CD1c-positive myeloid dendritic cell (primary cell): Measurements from ENCODE around the gene RCE1.

ENCODE experiments used
- DNase-seq: peaks from one replicate; pipeline ENCODE4 v3.0.0-alpha.2; 2016; ENCODE audit errors: extremely low spot score

The RCE1 gene

DNA sequence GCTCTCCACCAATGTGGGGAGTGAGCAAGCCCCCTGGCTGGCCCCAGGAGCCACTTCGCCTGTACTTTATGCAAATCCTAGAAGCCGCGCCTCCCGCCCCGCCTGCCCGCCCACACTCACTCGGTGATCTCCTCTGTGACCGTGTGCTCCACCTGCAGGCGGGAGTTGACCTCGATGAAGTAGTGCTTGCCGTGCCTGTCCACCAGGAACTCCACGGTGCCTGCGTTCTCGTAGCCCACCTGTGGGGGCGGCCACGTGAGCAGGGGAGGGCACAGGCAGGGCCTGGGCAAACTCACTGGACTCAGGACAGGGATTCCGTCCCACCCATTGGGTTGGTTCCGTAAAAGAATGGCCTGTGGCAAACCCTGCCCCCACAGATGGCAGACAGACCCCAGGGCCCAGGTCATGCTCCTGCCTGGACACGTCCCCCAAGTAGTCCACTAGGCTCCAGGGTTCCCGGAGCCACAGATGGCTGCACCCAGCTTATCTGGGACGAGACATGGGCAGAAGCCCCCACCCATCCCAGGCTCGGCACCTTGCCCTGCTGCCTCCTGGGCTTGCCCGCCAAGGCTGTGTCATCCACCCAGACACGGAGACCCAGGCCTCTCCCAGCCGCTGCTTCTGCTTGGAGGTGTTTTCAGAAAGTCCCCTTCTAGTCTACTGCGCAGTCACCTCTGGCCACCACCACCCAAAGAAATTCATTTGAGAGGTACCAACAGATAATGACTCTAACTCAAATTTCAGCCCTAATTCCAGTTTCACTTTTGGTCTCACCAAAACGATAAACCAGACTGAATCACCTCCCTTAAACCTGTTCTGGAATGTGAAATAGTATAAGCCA lies 25.7 kb downstream of the RCE1 start:
- DNase-seq = peak; percentile 74

DNA sequence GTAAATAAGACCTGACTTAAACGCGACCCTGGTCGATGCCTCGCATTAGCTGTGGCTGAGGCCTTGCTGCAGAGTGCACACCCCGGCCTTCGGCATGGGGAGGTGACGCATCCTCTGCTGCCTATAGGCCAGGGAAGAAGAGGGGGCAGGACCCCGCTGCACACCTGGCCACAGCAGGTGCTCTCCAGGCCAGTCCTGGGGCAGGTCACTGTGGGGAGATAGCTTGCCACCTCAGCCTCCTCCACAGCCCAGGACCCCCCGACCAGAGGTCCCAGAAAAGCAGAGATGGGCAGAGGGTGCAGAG lies 26.3 kb downstream of the RCE1 start:
- no peak for DNase-seq

DNA sequence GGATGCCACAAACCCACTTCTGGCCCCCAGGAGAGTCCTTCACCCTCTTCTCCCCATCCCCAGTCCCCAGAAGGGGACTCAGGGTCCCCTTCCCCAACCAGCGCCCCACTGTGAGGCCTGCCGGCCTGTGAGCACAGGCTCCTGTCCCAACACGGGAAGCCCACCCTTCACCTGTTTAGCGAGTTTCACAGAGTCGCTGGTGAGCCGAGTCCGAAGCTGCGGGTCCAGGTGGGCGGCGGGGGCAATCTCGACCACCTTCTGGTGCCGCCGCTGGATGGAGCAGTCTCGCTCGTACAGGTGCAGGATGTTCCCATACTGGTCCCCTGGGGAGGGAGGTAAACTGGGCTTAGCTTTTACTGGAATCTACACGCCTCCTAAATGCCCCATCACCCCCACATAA lies 26.9 kb downstream of the RCE1 start:
- no peak for DNase-seq

DNA sequence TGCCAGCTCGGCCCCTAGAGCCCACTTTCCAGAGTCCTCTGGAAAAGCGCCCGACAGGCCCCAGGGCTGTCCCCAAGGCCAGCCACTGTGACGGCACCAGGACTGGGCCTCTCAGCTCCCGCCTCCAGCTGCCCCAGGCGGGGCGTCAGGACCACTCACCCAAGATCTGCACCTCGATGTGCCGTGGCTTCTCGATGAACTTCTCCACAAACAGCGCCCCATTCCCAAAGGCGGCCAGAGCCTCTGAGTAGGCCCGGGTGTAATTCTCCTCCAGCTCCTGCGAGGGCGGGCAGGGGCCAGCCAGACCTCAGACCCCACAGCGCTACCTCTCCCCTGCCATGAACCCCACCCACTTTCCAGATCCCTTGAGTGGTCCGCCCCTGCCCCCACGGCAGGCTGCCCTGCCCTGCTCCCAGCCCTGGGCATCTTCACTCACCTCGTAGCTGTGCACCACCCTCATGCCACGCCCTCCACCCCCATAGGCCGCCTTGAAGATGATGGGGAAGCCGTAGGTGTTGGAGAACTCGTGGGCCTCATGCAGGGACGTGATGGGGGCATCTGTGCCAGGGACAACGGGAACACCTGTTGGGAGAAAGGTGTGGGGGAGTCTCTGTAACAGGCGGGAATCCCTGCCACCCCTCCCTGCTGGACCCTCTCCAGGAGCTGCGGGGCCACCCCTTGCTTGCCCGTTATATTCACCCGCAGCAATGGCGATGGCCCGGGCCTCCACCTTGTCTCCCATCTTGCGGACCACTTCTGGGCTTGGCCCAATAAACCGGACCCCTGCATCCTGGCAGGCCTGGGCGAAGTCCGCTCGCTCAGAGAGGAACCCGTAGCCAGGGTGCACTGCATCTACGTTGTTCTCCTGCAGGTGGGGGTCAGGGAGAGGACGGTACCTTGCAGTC lies 27.6 kb downstream of the RCE1 start:
- no peak for DNase-seq

DNA sequence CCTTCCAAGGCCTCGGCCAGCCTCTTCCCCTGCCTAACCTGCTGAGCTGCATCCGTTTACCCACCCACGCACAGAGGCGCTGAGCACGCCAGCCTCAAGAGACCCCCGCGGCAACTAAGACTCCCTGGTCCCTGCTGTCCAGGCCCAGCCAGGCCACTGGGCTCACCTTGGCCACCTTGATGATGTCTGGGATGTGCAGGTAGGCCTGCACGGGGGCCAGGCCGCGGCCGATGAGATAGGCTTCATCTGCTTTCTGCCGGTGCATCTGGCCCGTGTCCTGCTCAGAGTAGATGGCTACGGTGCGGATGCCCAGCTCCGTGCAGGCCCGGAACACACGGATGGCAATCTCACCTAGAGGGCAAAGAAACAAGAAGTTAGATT lies 28.3 kb downstream of the RCE1 start:
- DNase-seq = no peak

DNA sequence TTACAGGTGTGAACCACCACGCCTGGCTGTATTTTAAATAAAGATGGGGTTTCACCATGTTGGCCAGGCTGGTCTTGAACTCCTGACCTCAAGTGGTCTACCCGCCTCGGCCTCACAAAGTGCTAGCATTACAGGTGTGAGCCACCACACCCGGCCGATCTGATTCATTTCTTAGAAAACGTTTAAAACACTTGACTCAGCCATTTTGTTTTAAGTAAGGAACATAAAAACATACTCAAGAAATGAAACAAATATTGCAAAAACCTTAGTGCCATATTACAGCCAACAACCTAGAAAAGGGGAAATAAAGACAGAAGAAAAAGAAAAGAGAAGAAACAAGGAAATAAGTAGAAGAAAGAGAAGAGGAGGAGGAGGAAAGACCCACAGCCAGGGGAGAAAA lies 31.0 kb downstream of the RCE1 start:
- no peak for DNase-seq

DNA sequence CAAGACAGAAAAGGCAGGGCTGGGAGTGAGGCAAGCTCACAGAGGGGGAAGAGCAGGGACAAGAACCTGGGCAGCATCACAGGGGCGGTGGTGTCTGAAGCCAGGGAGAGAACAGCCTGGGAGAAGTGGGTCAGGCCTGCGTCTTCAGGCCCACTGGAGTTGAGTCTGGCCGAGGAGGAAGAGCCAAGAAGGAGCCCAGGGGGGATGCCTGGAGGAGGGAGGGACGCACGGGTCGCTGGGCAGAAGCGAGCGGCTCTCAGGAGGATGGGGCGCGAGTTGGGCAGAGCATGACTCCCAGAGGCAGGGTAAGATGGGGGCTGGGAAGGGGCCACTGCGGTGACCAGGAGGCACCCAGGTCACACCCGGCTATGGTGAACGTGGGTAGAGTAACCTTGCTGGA lies 32.1 kb downstream of the RCE1 start:
- DNase-seq = no peak

DNA sequence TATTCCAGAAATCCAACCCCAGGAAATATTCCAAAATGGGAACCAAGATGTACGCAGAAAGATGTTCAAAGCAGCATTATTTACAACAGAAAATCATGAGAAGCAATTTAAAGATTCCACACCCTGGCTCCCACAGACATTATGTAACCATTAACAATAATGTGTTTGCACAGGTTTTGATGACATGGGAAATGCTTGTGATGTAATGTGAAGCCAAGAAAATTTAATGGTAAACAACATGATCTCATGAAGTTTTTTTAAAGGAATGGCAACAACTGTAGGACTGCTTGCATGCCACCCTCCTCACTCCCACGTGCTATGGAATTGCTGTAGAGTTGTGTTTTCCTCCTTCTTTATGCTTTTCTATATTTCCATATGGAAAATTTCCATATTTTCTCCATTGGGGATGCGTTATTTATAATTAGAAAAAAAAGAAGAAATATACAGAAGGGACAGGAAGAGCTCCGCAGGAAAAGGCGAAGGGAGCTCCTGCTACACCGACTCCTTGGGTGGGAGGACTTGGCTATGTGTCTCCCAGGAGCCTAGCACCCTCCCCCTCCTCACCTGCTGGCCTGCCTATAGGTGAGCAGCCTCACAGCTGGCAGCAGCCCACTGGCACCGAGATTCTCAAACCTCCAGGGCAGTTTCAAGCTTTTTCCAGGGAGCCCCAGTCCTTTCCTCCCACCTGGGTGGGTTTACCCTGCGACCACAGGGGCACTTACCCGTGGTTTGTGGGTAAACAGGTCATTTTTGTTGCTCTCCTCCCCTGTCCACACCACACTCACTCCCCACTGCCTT lies 34.5 kb downstream of the RCE1 start:
- no peak for DNase-seq

DNA sequence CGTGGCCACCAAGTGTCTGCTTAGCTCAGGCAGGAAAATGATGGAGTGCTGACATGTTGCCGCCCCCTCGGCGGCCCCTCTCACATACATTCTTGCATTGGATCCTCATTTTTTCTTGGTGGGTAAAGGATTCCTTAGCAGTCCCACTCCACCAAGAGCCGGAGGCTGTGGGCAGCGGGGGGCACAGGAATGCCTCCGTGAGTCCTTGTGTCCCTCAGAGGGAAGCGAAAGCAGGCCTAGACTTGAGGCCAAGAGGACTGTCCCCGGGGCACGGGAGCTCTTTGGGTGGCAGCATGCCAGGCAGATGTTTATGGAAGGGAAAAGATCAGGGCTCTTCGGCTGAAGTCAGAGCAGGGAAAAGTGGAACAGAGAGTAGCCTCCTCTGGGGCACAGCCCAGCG lies 35.2 kb downstream of the RCE1 start:
- no peak for DNase-seq

DNA sequence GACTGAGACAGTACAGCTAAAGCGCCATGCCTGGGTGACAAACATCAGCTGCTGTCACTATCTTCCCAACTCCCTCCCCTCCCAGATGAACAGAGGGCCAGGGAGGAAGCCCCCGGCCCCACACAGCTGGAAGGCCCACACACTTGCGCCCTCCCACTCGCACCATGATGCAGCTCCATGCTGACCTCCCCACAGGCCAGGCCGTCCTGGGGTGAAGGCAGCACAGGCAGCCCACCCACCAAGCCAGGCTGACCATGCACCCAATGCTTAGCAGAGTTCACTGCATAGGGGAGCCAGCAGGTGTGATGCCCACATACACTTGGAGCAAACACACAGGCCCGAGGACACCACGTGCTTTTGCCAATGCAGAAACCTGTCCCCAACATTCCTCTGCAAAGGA lies 35.8 kb downstream of the RCE1 start:
- DNase-seq = no peak

DNA sequence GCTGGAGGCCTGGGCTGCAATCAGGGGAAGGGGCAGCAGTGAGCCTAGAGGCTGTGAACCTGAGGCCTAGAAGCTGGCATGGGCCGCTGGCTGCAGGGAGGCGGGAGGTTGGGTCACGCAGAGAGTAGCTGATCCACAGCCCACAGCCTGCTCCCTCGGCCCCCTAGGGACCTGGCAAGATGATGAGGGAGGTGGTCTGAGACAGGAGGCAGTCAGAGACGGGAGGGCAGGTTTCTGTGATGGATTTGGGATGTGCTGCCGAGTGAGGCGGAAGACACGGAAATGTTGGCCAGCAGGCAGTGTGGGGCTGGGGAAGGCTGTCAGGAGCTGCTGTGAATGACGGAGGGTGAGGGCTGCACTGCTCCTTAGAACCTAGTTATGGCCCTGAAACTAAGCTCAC lies 36.3 kb downstream of the RCE1 start:
- no peak for DNase-seq

DNA sequence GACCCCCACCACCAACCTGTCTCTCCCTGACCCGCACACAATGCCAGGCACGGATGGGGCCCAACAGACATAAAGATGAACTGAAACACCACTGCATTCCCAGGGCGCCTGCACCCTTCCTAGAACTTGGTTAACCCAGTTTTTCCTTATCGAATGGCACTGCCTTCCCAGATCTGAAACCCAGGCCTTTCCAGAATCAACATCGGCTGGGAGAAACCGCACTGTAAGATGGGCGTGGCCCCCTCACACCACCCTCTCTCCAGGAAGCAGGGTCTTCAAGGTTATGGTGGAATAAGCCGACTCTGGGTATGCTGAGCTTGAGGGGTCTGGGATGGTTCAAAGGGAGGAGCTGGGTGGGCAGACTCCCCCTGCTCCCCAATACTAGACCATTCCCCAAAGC lies 36.8 kb downstream of the RCE1 start:
- no peak for DNase-seq

DNA sequence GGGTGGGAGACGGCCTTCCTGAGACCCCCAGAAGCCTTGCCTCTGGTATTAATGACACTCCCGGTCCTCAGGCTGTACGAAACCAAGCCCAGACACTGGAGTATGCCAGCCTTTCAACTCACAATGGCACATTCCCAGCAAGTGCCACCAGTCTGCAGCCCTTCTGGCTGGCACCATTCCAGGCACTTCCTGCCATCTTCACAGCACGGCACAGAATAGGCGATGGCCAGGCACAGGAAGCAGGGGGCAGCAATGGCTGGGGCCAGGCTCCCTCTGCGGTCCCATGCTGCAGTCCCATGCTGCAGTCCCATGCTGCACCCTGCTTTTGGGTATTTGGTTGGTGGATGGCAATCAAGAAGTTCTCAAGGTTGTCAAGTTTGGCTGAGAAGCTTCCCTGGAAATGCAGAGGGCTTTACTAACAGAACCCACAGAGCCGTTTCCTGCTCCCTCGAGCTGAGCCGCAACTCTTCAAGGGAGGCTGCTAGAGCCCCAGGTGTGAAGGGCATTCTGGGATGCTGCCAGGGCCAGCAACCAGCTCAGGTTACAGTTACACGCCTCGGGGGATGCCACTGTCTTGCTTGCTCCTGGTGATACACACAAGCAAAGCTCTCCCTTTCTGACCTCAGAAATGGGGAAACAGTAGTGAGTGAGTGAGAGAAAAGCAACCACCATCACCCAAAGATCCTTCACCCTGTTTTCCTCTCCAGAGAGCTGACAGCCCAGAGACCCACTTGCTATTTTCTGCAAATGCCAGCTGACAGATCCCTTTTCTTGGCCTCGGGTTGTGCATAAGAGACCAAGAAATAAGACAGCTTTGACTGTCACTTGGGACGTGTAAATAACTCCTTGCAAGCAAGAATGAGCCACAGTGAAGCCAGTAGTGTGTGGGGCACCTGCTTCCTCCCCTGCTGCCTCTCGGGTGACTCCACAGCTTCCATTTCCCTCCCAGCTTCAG lies 37.5 kb downstream of the RCE1 start:
- no peak for DNase-seq

DNA sequence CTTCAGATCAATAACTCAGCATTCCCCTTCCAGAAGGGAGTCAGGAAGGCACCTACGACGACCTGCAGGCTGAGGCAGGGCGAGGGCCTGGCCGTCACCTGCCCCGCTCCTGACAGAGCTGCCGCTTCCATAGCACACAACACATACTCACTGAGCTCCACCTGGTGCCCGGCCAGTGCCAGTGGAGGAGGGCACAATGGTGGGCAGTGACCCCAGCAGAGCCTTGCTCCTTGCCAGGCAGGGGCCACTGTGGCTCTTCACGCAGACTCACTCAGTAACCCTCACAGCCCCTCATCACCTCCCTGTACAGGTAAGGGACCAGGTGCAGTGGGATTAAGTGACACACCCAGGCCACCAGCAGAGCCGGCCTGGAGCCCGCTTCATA lies 38.2 kb downstream of the RCE1 start:
- DNase-seq = no peak

DNA sequence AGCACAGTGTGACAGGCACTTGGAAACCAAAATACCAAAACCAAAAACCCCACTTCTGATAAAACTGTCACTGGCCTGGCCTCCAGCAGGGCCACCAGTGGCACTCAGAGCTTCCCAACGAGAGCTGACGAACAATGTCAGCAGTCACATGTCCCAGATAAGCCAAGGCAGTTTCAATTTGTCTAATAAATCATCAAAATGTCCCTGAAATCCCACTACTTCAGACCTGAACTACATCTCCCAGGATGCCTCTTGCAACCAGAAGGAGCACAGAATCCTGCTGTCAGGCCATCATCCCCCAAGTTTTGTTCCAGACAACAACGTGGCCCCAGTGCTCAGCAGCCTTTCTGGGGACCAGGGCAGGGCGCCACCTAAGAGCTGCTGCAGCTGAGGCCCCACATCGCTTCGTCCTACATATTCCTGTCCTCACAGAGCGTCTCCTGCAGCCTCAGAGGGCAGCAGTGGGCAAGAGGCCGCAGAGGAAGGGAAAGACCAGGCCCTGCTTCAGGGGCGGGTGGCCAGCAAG lies 38.7 kb downstream of the RCE1 start:
- no peak for DNase-seq

DNA sequence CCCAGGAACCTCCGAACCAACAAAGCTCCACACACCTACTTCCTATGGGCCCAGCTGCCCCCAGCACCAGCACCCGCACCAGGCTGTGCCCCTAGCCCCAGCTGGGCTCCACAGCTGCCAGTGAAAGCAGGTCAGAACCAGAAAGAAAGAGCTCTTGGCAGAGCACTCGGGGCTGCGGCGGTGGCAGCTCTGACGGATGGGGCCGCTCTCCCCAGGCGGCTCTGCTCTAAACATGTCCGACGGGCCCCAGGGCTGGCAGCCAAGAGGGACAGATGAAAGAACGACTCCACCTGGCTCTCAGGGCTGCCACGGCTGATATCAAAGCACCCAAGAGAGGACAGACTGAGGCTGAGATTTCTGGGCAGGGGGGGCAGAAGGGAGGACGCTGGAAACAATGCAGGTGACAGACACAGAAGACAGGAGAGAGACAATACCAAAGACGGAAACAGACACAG lies 39.3 kb downstream of the RCE1 start:
- DNase-seq = no peak

DNA sequence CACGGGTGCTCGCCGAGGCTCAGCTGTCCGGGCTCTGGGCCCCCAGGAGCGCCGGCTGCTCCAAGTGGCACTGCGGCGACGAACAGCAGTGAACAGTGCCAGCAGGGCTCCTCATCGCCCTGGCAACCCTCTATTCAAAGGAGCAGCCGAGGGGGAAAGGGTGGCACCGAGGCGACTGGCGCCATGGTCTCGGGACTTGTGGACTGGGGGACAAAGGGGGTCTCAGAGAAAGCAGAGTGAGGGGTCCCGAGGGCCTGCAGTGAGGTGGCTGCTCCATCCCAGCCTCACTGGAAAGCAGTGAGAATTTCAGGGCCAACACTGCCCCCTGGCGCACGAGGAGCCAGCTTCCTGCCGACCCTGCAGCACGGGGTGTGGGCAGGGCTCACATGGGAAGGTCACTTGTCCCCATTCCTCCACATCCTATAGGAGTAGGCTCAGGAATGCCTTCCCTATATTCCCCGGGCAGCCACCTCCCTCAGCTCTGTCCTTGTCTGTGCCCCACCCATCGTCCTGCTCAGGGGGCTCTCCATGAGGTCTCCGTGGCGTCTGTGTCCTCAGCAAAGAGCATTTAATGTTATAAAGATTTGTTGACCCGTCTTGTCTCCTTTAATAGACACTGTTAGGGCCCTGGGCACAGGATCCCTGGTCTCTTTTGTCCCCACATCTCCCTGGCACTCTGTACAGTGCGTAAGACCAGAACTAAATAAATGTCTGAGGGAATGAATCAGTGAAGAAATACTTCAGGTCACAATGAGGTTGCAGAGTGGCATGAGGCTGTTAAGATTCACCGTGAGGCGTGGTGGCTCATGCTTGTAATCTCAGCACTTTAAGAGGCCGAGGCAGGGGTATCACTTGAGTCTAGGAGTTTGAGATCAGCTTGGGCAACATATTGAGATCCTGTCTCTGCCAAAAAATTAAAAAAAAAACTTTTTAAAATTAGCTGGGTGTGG lies 40.0 kb downstream of the RCE1 start:
- peak; percentile 61 for DNase-seq

DNA sequence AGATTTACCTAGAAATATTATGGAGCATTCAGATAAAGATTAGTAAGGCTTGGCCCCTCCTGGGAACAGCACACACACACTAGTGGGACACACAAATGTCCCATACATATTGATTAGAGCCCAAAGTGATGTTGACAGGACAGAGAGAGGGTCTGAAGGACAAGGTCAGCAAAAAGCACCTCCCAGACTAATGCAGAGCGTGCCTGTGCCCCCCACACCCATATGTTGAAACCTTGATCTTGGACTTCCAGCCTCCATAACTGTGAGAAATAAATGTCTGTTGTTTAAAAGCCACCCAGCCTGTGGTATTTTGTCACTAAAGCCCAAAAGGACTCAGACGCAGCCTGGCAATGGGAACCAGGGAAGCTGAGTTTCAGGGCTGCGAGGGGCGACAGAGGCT lies 41.2 kb downstream of the RCE1 start:
- no peak for DNase-seq

DNA sequence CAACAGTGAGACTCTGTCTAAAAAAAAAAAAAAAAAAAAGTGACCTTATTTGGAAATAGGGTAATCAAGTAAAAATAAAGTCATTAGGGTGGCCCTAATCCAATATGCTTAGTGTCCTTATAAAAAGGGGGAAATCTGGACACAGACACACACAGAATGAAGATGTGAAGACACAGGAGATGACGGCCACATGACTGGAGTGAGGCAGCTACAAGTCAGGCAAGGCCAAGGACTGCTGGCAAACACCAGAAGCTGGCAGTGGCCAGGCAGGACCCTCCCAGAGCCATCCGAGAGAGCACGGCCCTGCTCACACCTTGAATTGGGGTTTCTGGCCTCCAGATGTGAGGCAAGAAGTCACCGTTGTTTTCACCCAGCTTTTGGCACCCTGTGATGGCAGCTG lies 42.2 kb downstream of the RCE1 start:
- DNase-seq = no peak

DNA sequence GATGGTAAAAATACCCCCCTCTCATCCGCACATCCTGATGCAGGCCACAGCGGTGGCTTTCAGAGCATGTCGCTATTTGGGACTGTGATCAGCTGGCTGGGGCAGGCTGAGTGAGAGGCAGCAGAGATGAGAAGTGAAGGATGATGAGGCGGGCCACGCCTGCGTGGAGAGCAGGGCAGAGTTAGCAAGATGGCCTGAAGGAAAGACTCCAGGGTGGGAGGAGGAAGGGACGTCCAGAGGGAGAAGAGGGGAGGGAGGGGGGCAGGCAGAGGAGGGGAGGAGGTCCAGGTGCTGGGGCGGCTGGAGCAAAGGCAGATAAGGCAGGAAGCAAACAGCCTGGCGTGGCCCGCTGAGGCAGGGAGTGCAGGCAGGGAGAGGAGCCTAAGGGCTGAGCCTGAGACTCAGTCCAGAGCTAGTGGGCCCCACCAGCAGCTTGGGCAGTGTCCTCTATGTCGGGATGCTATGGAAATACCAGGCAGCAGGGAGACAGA lies 42.8 kb downstream of the RCE1 start:
- DNase-seq = no peak
